Fibroblast of peridontal ligament (primary cell): ENCODE data around the gene ENAH.
"Not testable (repeated sequence)": the region's sequence is repeated elsewhere in the genome, so short reads cannot be mapped to it uniquely, and the experiment has no call there.

ENCODE experiments used
- DNase-seq: peaks from one replicate; pipeline ENCODE4 v3.0.0-alpha.2; 2010; ENCODE audit errors: extremely low read depth

Gene ENAH

GRCh38 chr1:225652729-225653462 is at the start of gene ENAH:
TSS of gene ENAH (minus strand) at chr1:225653123. CDS start at chr1:225652690, 433 bp downstream.
- DNase-seq = peak; percentile 69

- DNase-seq = peak; percentile 48
These were observed 48.1 kb upstream of the ENAH start for GRCh38 chr1:225700889-225701465.

- DNase-seq = peak; percentile 100
These were observed 47.4 kb upstream of the ENAH start for GRCh38 chr1:225700164-225700821.

DNA sequence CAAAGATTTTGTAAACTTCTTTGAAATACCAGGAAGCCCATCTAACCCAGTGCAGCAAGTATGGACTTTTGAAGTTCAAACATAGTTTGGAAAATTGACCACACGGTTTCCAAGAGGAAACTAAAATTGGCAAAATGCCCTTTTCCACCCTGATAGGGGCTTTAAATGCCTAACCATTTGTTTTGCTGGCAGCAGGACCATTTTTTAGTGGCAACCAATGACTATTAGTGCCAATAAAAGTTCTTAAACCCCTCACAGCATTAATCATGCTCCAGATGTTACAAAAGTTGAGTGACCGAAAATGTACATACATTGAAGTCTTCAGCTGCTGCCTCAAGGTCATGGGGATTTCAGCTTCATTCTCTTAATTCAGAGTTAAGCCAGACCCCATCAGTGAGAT is 46.4 kb upstream of the ENAH start:
- DNase-seq = peak; percentile 27

DNA sequence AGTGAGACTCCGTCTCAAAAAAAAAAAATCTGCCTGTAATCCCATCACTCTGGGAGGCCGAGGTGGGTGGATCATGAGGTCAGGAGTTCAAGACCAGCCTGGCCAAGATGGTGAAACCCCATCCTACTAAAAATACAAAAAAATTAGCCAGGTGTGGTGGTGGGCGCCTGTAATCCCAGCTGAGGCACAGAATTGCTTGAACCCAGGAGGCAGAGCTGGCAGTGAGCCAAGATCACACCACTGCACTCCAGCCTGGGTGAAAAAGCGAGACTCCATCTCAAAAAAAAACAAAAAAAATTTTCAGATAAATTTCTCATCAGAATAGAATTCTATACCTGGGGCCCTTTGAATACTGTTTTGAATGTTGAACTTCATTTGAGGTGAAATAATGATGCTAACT is 45.3 kb upstream of the ENAH start:
- not testable (repeated sequence) for DNase-seq

DNA sequence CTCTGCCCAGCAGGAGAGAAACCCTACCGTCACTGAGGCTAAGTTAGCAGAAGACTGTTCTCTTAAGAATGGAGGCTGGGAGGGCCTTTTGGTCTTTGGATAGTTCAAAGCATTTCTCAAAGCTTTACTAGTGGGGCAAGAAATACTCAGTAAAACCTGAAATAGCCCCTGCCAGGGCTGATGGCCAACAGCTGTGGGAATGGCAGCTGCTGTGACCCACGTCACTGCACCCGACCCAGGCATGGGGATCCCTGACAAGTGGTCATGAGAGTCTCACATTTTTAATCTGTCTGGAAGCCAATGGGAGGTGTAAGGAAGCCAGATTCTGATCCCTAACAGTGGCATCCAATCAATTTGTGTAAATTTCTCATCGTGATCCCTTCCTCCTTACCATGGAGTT is 44.5 kb upstream of the ENAH start:
- no peak for DNase-seq

GRCh38 chr1:225695578-225696337 is 42.8 kb upstream of the ENAH start:
- peak; percentile 43 for DNase-seq

GRCh38 chr1:225694151-225694603 is 41.3 kb upstream of the ENAH start:
- DNase-seq = no peak

- not testable (repeated sequence) for DNase-seq
These were observed 40.8 kb upstream of the ENAH start for GRCh38 chr1:225693697-225694096.

DNA sequence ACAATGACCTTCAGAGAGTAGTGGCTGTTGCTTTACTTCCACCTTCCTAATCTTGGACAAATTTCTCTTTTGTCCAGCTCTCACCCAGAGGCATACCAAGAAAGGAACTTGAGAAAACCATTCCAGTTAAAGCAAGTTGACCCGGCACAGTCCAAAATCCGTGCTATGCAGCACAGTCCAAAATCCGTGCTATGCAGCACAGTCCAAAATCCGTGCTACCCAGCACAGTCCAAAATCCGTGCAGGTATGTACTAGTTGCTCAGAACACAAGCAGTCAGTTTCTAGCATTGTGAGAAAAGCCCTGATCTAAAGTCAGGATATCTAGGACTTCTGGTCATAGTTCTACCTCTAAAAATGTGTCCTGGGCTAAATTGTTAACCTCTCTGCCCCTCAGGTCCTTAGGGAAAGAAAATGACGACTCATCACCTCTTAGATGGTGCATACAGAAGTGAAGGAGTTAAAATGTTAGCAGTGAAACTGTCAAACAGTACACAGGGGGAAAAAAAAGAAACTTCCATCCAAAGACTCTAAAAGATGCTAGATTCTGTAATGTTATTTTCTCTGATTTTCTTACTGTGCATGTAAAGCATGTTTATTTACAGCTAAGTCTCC is 40.3 kb upstream of the ENAH start:
- DNase-seq = no peak

- no peak for DNase-seq
These were observed 39.6 kb upstream of the ENAH start for GRCh38 chr1:225692517-225692879.

DNA sequence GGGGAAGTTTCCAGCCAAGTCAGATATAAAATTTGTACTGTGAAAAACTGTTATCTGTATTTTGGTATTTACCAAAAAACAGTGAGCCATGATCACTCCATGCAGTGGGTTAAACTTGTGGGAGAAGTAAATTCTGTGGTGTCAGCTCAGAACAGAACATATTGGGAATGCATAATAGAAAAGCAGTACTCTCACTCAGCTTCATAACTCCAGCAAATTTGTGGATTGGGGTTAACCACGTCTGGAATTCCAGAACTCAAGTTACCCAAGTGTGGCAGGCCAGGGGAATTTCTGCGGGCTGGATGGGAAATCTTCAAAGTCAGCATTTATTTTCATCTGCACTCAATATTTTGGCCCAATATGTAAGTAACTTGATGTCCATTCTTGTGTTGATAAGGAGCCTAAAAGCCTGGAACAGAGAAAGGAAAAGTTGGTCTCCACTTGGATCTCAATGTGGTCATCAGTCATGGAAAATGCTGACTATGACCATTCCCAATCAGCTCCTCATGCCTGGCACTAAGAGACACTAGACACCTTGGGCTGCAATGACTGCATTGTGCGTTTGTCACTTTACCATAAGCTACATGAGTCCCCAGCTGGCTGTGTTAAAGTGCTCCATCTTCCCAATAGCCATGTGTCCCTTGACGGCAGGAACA is 39.1 kb upstream of the ENAH start:
- DNase-seq = peak; percentile 97

GRCh38 chr1:225691377-225691776 is 38.5 kb upstream of the ENAH start:
- DNase-seq = peak; percentile 54

DNA sequence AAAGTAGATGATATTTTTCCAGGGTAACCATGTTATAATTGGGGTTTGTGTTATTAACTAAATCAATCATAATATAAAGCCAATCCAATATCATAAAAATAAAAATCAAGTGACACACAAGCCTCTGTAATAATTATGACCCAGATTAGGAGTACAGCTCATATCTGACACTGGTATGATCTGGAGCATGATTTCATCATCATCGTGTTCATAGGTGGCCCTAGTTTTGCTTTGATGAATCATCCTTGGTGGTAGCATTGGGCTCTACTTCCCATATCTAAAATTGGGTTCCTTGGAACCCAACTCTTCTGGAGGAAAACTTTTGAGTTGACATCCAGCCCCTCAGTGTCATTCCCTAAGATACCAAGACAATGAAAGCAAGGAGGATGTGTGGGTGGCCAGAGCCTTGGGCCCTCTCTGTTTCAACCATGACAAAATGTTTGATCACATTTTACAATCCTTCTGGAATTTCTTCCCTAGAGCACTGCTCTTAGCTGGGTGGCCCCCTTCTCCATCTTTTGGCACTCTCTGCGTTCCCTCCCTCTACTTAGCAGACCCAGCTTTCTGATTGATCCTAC is 37.0 kb upstream of the ENAH start:
- DNase-seq = no peak

GRCh38 chr1:225688345-225688744 is 35.4 kb upstream of the ENAH start:
- no peak for DNase-seq

DNA sequence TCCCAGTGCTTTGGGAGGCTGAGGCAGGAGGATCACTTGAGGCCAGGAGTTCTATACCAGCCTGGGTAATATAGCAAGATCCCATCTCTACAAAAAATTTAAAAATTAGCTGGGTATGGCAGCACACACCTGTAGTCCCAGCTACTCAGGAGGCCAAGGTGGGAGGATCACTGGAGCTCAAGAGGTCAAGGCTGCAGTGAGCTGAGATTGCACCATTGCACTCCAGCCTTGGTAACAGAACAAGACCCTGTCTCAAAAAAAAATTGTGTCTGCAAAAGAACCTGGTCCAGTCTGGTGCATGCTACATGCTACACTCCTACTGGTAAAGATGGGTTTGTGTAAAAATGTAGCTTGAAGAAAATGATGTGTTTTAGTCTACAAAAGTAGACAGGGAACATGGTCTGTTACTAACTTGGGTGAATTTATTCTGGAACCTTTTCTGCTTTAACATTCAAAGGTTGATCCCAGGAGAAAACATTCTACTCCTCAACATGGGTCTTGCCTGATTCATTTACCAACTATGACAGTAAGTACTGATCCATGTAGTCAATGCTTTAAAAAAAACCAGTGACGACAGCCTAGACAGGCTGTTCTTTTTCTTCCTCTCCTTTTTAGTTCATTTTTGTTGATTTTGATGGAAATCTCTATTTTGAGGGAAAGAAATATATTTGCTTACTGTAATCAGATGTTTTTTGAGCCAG is 32.7 kb upstream of the ENAH start:
- peak; percentile 57 for DNase-seq

- no peak for DNase-seq
These were observed 31.8 kb upstream of the ENAH start for GRCh38 chr1:225684741-225685140.

DNA sequence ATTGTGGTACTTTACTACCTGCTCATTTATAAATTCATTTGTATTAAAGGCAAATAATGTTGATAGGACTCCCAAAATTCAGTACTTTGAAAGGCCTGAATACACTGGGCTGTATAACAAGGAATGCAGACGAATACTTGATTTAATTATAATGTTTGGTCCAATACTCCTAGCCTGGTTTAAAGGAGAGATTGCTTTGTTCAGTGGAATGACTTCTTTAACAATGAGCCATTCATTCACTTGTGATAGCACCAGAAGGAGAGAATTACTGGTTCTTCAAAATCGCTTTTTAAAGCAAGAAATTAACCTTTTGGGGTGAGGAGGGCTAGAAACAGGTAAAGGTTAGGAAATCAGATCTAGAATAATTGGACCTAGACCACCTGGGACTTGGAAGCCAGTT is 28.3 kb upstream of the ENAH start:
- DNase-seq = no peak

- no peak for DNase-seq
These were observed 25.6 kb upstream of the ENAH start for GRCh38 chr1:225678545-225678944.
